Activated CD4-positive, alpha-beta T cell treated with anti-CD3 and anti-CD28 coated beads, Interleukin-2, amount 10 ng/mL, durations not matched to agents 24 days and 14 days (primary cell): ENCODE measurements around the gene ATG4B. TPM values are rescaled to one million over a fixed set of nuclear protein-coding genes. Genes with fewer than 3 reads are reported as not detected.
A peak's percentile ranks its signal among the peaks of the same experiment; 100 is the strongest.

Experiments
- DNase-seq: peaks from one replicate; pipeline ENCODE4 v3.0.0; 2022
- H3K27ac Mint-ChIP-seq: one replicate; pipeline ENCODE4 v1.8.0; 2022; ENCODE audit warnings: mild to moderate bottlenecking, mixed read lengths
- H3K27me3 Mint-ChIP-seq: one replicate; pipeline ENCODE4 v1.8.0; 2022; ENCODE audit warnings: mixed read lengths
- H3K36me3 Mint-ChIP-seq: one replicate; pipeline ENCODE4 v1.8.0; 2022; ENCODE audit warnings: low read depth, mild to moderate bottlenecking, mixed read lengths
- H3K4me1 Mint-ChIP-seq: one replicate; pipeline ENCODE4 v1.8.0; 2021; ENCODE audit warnings: mixed read lengths
- H3K4me3 Mint-ChIP-seq: one replicate; pipeline ENCODE4 v1.8.0; 2022; ENCODE audit warnings: mild to moderate bottlenecking, moderate library complexity, mixed read lengths
- H3K9me3 Mint-ChIP-seq: one replicate; pipeline ENCODE4 v1.8.0; 2021; ENCODE audit warnings: mixed read lengths
- intact Hi-C: fragments of 100-400 bp; cut with micrococcal nuclease; formaldehyde crosslinking; loops from one replicate; pipeline ENCODE4 v1.15.1; 2023
- total RNA-seq: library from RNA; stranded (reverse); gene quantifications from 2 replicates; pipeline ENCODE4 v1.2.3, GENCODE V29; 2022

Gene ATG4B
- total RNA-seq, 1 donor from 2014 or later, result 109 TPM

GRCh38 chr2:241721852-241722251 lies 84.4 kb downstream of the ATG4B start:
- Mint-ChIP-seq H3K4me3 (no peak overlapping the region), H3K27me3 (no peaks in the 10 kb centered on the region), H3K4me1 (no peaks in the 10 kb centered on the region), H3K36me3 (peaks cover 53% of the 10 kb centered on the region), H3K9me3 (no peaks in the 10 kb centered on the region), H3K27ac (no peak overlapping the region)
- intact Hi-C loops, result no loop called here
- DNase-seq, result no peak

GRCh38 chr2:241722896-241723454 lies 85.5 kb downstream of the ATG4B start:
- intact Hi-C loops, result no loop called here
- H3K27ac Mint-ChIP-seq, result no peak overlapping the region
- no peaks in the 10 kb centered on the region for H3K9me3 Mint-ChIP-seq
- no peak overlapping the region for H3K4me3 Mint-ChIP-seq
- DNase-seq, result peak; percentile 51
- H3K36me3 Mint-ChIP-seq, result peaks cover 48% of the 10 kb centered on the region
- H3K4me1 Mint-ChIP-seq, result no peaks in the 10 kb centered on the region
- no peaks in the 10 kb centered on the region for H3K27me3 Mint-ChIP-seq

Other genes with a start within 250 kb of the ATG4B start
- 121 and 145 TPM in 2 replicates for gene STK25, start 129.1 kb upstream of the ATG4B start, total RNA-seq
- gene BOK, start 78.9 kb upstream of the ATG4B start, total RNA-seq, result 0.17 and 0.77 TPM in 2 replicates
- 62.0 and 63.9 TPM in 2 replicates for gene THAP4, start 535 bp upstream of the ATG4B start, total RNA-seq
- 110 and 111 TPM in 2 replicates for gene DTYMK, start 49.1 kb downstream of the ATG4B start, total RNA-seq
- 51.3 and 55.3 TPM in 2 replicates for gene ING5, start 64.3 kb downstream of the ATG4B start, total RNA-seq
- gene D2HGDH, start 96.9 kb downstream of the ATG4B start, total RNA-seq, result 34.2 and 40.4 TPM in 2 replicates
- 0.52 and 1.2 TPM in 2 replicates for gene GAL3ST2, start 139.1 kb downstream of the ATG4B start, total RNA-seq
- gene NEU4, start 171.5 kb downstream of the ATG4B start, total RNA-seq, result 1.0 and 1.2 TPM in 2 replicates
- 79.6 and 83.3 TPM in 2 replicates for gene PDCD1, start 221.2 kb downstream of the ATG4B start, total RNA-seq
- gene RTP5, start 232.0 kb downstream of the ATG4B start, total RNA-seq, result 0.07 TPM in 1 of 2 replicates, not detected in the other